Right renal cortex interstitium (tissue), 3 donors: ENCODE data around the gene CNGA1. TPM values are rescaled to one million over a fixed set of nuclear protein-coding genes. Genes with fewer than 3 reads are reported as not detected.
A peak's percentile ranks its signal among the peaks of the same experiment; 100 is the strongest.

Experiments
- DNase-seq, 3 donors: peaks; one replicate each; pipeline ENCODE4 v3.0.0-alpha.2; 2013; ENCODE audit warnings: low read depth in 3 of 3, low spot score in 2 of 3
- polyA plus RNA-seq, 3 donors: library from polyadenylated mRNA; unstranded; fragments of 120-200 nt; gene quantifications; one replicate each; pipeline ENCODE4 v1.2.1, GENCODE V29; 2013; ENCODE audit not compliant: insufficient read length in 3 of 3

The CNGA1 gene
- polyA plus RNA-seq, 3 donors: 4.0 to 6.5 (median 4.2) TPM

GRCh38 chr4:47914220-47914925 is 102.1 kb downstream of the CNGA1 start, which contains the start of gene NFXL1:
Gene NFXL1, minus strand, starts transcription at chr4:47914583. Its CDS starts 380 bp downstream, at chr4:47914203.
- DNase-seq: peak; percentile 86 to 93 (median 88)

- peak in 1 of 3 donors; percentile 17 for DNase-seq
Measured at GRCh38 chr4:47913861-47914219, 102.6 kb downstream of the CNGA1 start.

- DNase-seq: peak in 1 of 3 donors; percentile 9
Measured at GRCh38 chr4:47913330-47913729, 103.2 kb downstream of the CNGA1 start.

- no peak for DNase-seq
Measured at GRCh38 chr4:47907089-47907646, 109.3 kb downstream of the CNGA1 start.

- no peak for DNase-seq
Measured at GRCh38 chr4:47899639-47900038, 116.8 kb downstream of the CNGA1 start.

GRCh38 chr4:47891928-47892327 is 124.6 kb downstream of the CNGA1 start:
- DNase-seq: no peak

Other genes with a start within 250 kb of the CNGA1 start
- gene CORIN, start 178.6 kb downstream of the CNGA1 start, polyA plus RNA-seq: 1 to 10 TPM; 4.5 to 5.2 (median 5.1) TPM
- gene NFXL1, start 102.1 kb downstream of the CNGA1 start, polyA plus RNA-seq: 10 to 100 TPM; 24.0 to 29.2 (median 24.5) TPM
- gene NIPAL1, start 91 bp upstream of the CNGA1 start, polyA plus RNA-seq: 10 to 100 TPM in 2 of 3 donors, 1 to 10 TPM in 1; 6.4 to 11.5 (median 10.9) TPM
- gene TXK, start 117.6 kb upstream of the CNGA1 start, polyA plus RNA-seq: 1 to 10 TPM; 1.0 to 2.0 (median 1.8) TPM